ENCODE results near the gene RFX8. TPM values are rescaled to one million over a fixed set of nuclear protein-coding genes. Genes with fewer than 3 reads are reported as not detected.
"Not testable (repeated sequence)": the region's sequence is repeated elsewhere in the genome, so short reads cannot be mapped to it uniquely, and the experiment has no call there.

RFX8 gene
- polyA plus RNA-seq, 1 experiment, result 1.7 TPM

DNA sequence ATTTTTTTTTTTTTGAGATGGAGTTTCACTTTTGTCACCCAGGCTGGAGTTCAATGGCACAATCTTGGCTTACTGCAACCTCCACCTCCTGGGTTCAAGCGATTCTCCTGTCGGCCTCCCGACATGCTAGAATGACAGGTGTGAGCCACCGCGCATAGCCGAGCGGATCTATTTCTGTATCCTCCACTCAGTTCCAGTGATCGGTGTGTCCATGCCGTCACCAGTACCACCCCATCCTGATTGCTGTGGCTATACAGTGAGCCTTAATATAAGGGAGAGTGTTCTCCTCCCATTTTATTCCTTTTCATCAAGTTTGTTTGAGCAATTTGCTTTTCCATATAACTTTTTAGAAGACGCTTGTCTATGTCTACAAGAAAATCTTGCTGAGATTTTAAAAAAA is 35.2 kb downstream of the RFX8 start:
- DNase-seq (ENCODE audit: low read depth), result no peak
- POLR2A ChIA-PET, result no interaction called here
- CTCF ChIA-PET, result no interaction called here

GRCh38 chr2:101438555-101438954 is 36.4 kb downstream of the RFX8 start:
- H3K36me3 ChIP-seq (ENCODE audit: control insufficient read depth, insufficient read depth, low read length); CTCF ChIA-PET; DNase-seq (ENCODE audit: low read depth); H3K4me3 ChIP-seq (ENCODE audit: low read depth, low read length); H3K27me3 ChIP-seq (ENCODE audit: control insufficient read depth, insufficient read depth, low read length): not testable (repeated sequence)
- POLR2A ChIA-PET, result interaction anchor here (0.7 kb wide), 1 partner anchor 37 kb away, joined by 5 read pairs; the partner anchor contains the start of gene RFX8

More for the DNA sequence above, 35.2 kb downstream of the RFX8 start:
- TF ChIP-seq CTCF (IDR thresholded peaks at IDR 0.05; ENCODE audit: insufficient read depth, low read depth, low read length), result no peak
- no peak overlapping the region for H3K4me3 ChIP-seq (ENCODE audit: low read depth, low read length)
- no peaks in the 10 kb centered on the region for H3K36me3 ChIP-seq (ENCODE audit: control insufficient read depth, insufficient read depth, low read length)
- H3K27me3 ChIP-seq (ENCODE audit: control insufficient read depth, insufficient read depth, low read length), result no peaks in the 10 kb centered on the region

GRCh38 chr2:101435001-101435862 is 39.7 kb downstream of the RFX8 start:
- CTCF ChIA-PET, result interaction anchor here (0.6 to 2.3 kb wide), 3 partner anchors 12 to 599 kb away, joined by 3 to 6 read pairs (median 4); no protein-coding TSS in a partner anchor
- DNase-seq (ENCODE audit: low read depth), result no peak
- no peak overlapping the region for H3K4me3 ChIP-seq (ENCODE audit: low read depth, low read length)
- TF ChIP-seq CTCF (IDR thresholded peaks at IDR 0.05; ENCODE audit: insufficient read depth, low read depth, low read length), result no peak
- H3K36me3 ChIP-seq (ENCODE audit: control insufficient read depth, insufficient read depth, low read length), result no peaks in the 10 kb centered on the region
- no peaks in the 10 kb centered on the region for H3K27me3 ChIP-seq (ENCODE audit: control insufficient read depth, insufficient read depth, low read length)
- POLR2A ChIA-PET, result interaction anchor here (0.5 kb wide), 1 partner anchor 328 kb away, joined by 3 read pairs; no protein-coding TSS in a partner anchor

GRCh38 chr2:101433465-101433864 is 41.4 kb downstream of the RFX8 start:
- no peak for TF ChIP-seq CTCF (IDR thresholded peaks at IDR 0.05; ENCODE audit: insufficient read depth, low read depth, low read length)
- H3K27me3 ChIP-seq (ENCODE audit: control insufficient read depth, insufficient read depth, low read length), result no peaks in the 10 kb centered on the region
- H3K4me3 ChIP-seq (ENCODE audit: low read depth, low read length), result no peak overlapping the region
- CTCF ChIA-PET, result interaction anchor here (1.2 to 1.5 kb wide), 3 partner anchors 12 to 398 kb away, joined by 3 to 4 read pairs (median 3); no protein-coding TSS in a partner anchor
- POLR2A ChIA-PET, result no interaction called here
- DNase-seq (ENCODE audit: low read depth), result no peak
- no peaks in the 10 kb centered on the region for H3K36me3 ChIP-seq (ENCODE audit: control insufficient read depth, insufficient read depth, low read length)

GRCh38 chr2:101432411-101433181 is 42.3 kb downstream of the RFX8 start:
- Histone ChIP-seq H3K27me3 (ENCODE audit: control insufficient read depth, insufficient read depth, low read length) (no peaks in the 10 kb centered on the region), H3K4me3 (ENCODE audit: low read depth, low read length) (no peak overlapping the region), H3K36me3 (ENCODE audit: control insufficient read depth, insufficient read depth, low read length) (no peaks in the 10 kb centered on the region)
- CTCF ChIA-PET, result interaction anchor here (1.2 to 1.5 kb wide), 2 partner anchors 11 to 14 kb away, joined by 3 read pairs; no protein-coding TSS in a partner anchor
- POLR2A ChIA-PET, result no interaction called here
- no peak for TF ChIP-seq CTCF (IDR thresholded peaks at IDR 0.05; ENCODE audit: insufficient read depth, low read depth, low read length)
- no peak for DNase-seq (ENCODE audit: low read depth)

Measured in BJ (cell line).